Body of pancreas (tissue), 4 donors: Measurements from ENCODE around the gene PLET1.

Experiments
- POLR2A ChIP-seq, 3 donors: fragments of 450-650 bp; IDR thresholded peaks; one replicate each; pipeline ENCODE4 v1.6.1; 2016; ENCODE audit warnings: antibody characterized with exemption in 3 of 3, mild to moderate bottlenecking in 2 of 3
- TF ChIP-seq, protein P1 (sequence below), 7 experiments: fragments of 450-650 bp in 4 of 7; fragments of 200-600 bp in 3 of 7; sonication (generic) in 3 of 7; IDR thresholded peaks; one replicate each; pipeline ENCODE4 v1.5.1; 2016 to 2019; ENCODE audit warnings: antibody characterized with exemption in 7 of 7

DNA sequence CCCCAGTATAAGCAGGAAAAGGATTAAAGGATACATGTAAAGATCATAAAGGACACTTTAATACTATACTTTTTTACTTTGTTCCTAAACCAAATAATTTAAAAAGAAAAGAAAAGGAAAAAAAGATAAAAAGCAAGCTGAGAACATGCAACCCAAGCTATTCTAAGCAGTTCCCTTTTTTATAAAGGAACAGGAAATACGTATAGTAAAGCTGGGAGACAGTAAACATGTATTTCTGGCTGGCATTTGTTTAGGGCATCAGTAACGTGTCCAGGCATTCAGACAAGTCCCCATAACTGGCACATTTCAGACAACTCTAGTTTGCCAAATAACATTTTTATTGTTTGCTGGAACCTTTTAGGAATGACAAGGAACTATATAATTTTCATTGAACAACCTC is 60.4 kb downstream of the PLET1 start:
- TF ChIP-seq, protein P1, sequence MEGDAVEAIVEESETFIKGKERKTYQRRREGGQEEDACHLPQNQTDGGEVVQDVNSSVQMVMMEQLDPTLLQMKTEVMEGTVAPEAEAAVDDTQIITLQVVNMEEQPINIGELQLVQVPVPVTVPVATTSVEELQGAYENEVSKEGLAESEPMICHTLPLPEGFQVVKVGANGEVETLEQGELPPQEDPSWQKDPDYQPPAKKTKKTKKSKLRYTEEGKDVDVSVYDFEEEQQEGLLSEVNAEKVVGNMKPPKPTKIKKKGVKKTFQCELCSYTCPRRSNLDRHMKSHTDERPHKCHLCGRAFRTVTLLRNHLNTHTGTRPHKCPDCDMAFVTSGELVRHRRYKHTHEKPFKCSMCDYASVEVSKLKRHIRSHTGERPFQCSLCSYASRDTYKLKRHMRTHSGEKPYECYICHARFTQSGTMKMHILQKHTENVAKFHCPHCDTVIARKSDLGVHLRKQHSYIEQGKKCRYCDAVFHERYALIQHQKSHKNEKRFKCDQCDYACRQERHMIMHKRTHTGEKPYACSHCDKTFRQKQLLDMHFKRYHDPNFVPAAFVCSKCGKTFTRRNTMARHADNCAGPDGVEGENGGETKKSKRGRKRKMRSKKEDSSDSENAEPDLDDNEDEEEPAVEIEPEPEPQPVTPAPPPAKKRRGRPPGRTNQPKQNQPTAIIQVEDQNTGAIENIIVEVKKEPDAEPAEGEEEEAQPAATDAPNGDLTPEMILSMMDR (IDR thresholded peaks at IDR 0.05): no peak
- no peak for TF ChIP-seq POLR2A (IDR thresholded peaks at IDR 0.05)
